GM12875 (cell line): ENCODE results near the gene CDCA3.

Experiments
- H3K4me3 ChIP-seq: one replicate; pipeline ENCODE4 v1.5.1; 2011; ENCODE audit warnings: low read depth, low read length, control low read depth
- CTCF ChIP-seq: IDR thresholded peaks from 2 replicates; pipeline ENCODE4 v1.5.1; 2011; ENCODE audit warnings: low read depth, mild to moderate bottlenecking, control low read depth, inconsistent platforms, low read length, moderate library complexity, borderline replicate concordance; ENCODE audit not compliant: insufficient read depth

Gene CDCA3

DNA sequence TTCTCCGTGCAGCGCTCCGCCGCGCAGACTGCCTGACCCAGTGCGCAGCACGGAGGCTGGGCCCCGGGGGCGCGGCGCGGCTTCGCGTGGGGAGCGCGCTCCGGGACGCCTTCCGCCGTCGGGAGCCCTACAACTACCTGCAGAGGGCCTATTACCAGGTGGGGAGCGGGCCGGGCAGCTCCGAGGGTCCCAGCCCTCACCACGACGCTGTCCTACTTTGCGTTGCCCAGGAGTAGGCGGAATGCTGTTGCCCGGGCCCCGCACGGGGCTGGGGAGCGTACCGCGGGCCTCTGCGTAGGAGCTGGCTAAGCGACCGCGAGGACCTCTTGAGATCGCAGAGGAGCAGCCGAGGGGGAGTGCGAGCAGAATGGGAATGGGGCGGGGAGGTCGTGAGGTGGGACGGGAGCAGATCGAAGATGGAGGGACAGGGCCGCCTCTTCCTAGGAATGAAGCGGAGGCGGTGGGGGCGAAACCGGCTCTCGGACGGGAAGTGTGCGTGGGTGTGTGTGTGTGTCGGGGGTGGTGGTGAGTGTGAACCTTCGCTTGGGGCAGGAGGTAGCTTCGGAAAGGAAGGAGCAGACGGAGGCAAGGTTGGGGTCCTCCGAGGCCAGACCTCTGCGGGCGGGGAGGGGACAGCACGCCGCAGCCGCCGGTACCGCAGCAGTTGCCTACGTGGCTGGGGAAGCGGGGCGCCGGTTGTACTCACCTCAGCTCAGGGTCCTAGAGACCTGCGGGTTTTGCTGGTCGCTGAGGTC lies 22.1 kb downstream of the CDCA3 start:
- TF ChIP-seq CTCF, result no peak
- peak overlapping the region; percentile 45 for H3K4me3 ChIP-seq

DNA sequence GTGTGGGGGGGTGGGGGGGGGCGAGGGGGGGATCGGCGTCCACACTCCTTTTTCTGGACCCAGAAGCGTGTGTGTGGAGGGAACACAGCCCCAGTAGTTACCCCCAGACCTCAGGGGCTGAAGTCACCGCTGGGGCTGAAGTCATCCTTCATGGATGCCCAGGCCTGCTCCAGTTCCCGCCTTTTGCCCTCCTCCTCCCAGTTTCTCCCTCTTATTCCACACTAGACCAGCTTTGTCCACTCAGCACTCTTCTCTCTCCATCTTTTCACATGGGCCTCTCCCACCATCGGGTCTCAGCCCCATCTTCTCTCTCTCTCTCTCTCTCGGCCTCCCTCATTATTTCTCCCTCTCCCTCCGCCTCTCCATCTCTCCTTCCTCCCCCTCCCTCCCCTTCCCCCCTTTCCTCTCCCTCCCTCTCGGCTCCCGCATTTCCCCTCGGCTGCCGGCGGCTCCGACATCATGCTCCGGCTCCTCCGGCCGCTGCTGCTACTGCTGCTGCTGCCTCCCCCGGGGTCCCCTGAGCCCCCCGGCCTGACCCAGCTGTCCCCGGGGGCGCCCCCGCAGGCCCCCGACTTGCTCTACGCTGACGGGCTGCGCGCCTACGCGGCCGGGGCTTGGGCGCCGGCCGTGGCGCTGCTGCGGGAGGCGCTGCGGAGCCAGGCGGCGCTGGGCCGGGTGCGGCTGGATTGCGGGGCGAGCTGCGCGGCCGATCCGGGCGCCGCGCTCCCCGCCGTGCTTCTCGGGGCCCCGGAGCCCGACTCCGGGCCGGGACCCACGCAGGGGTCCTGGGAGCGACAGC lies 22.9 kb downstream of the CDCA3 start, which contains the start of gene P3H3:
Gene P3H3, plus strand, starts transcription at position 426 of the 799 bp plus-strand sequence. Its CDS starts 34 bp downstream, at position 460.
- no peak for TF ChIP-seq CTCF
- peak within 1 kb of the TSS; percentile 45 for H3K4me3 ChIP-seq

DNA sequence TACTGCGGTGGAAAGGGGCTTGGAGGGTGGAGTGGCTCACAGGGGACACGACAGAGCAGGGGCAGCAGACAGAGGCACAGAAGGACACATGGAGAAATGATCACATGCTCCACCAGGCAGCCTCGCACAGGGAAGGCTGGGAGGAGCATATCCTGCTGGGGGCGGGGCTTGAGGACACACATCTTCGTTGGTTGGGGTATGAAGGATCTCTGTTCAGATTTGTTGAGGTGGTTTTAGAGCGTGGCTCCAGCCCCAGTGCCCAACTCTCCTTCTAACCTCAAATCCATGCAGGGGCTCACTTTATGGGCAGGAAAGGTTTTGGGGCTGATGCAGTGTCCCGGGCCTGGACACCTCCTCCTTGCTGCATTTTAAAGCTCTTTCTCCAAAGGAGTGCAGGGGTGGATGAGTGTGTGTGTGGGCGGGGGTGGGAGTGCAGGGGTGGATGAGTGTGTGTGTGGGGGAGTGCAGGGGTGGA lies 23.6 kb downstream of the CDCA3 start:
- no peak for TF ChIP-seq CTCF
- H3K4me3 ChIP-seq, result no peak overlapping the region

- H3K4me3 ChIP-seq, result no peak overlapping the region
- no peak for TF ChIP-seq CTCF
These were observed 24.2 kb downstream of the CDCA3 start for GRCh38 chr12:6826734-6827436.

DNA sequence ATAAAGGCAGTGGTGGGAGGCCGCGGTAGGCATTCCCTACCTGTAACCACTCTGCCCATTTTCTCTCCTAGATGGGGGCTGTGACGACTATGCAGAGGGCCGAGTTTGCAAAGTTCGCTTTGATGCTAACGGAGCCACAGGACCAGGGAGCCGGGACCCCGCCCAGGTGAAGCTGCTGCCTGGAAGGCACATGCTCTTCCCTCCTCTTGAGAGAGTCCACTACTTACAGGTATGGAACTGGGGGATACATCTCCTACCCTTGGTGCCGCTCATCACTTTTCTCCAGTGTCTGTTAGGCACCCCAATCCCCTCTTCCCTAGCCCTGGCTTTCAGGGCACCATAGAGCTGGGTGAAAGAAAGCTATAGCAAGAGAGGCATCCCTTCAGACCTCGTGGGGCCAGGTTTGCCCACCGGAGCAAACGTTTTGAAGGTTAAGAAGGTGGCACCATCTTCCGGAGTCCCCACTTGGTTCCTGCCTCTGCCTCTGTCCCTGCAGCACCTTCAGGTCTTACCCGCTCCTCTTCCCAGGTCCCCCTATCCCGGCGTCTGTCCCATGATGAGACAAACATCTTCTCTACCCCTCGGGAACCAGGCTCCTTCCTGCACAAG lies 24.9 kb downstream of the CDCA3 start:
- no peak overlapping the region for H3K4me3 ChIP-seq
- TF ChIP-seq CTCF, result no peak

GRCh38 chr12:6825398-6826124 lies 25.5 kb downstream of the CDCA3 start:
- TF ChIP-seq CTCF, result peak; percentile 93
- no peak overlapping the region for H3K4me3 ChIP-seq
